Measurements from ENCODE around the gene TMPRSS9. TPM values are rescaled to one million over a fixed set of nuclear protein-coding genes. Genes with fewer than 3 reads are reported as not detected.

Gene TMPRSS9
- total RNA-seq, 4 donors from 2014 or later = not detected

GRCh38 chr19:2338751-2339643 lies 21.1 kb upstream of the TMPRSS9 start:
- no peak for TF ChIP-seq POLR2AphosphoS5 (IDR thresholded peaks at IDR 0.05)
- TF ChIP-seq EP300 (IDR thresholded peaks at IDR 0.05) = no peak
- TF ChIP-seq CTCF (IDR thresholded peaks at IDR 0.05) = no peak
- no peak for TF ChIP-seq POLR2A (IDR thresholded peaks at IDR 0.05)
- Histone ChIP-seq H3K4me3 (no peak overlapping the region), H3K36me3 (peaks cover 36% of the 10 kb centered on the region)

DNA sequence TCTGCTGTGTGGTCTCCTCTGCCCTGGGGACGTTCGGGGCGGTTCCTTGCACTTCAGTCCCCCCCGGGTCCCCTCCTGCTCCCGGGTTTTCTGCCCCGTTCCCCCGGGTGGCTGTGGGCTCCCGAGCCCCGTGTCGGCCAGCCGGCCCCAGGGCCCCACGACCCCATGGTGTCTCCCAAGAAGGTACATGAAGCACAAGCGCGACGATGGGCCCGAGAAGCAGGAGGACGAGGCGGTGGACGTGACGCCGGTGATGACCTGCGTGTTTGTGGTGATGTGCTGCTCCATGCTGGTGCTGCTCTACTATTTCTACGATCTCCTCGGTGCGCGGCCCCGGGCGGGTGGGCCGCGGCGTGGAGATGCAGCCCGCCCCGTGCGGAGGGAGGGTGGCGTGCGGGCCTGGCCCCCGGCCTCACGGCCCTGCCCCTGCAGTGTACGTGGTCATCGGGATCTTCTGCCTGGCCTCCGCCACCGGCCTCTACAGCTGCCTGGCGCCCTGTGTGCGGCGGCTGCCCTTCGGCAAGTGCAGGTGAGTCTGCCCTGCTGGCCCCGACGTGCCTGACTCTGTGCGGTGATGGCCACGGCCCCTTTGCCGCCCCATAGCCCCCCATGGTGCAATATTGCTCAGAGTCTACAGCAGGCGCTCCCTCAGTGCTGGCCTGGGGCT lies 20.3 kb upstream of the TMPRSS9 start:
- WGBS = 95% methylated on average over 24 of the region's 52 CpGs
- Histone ChIP-seq H3K36me3 (peaks cover 43% of the 10 kb centered on the region), H3K4me3 (no peak overlapping the region), H3K4me1 (peaks cover 13% of the 10 kb centered on the region), H3K27ac (no peak overlapping the region), H3K27me3 (no peaks in the 10 kb centered on the region), H3K9me3 (no peaks in the 10 kb centered on the region)
- no peak for DNase-seq (ENCODE audit: low spot score in 2 of 2)
- TF ChIP-seq POLR2AphosphoS5 (IDR thresholded peaks at IDR 0.05) (no peak), POLR2A (IDR thresholded peaks at IDR 0.05) (no peak), CTCF (IDR thresholded peaks at IDR 0.05) (no peak), EP300 (IDR thresholded peaks at IDR 0.05) (no peak)

More at GRCh38 chr19:2338751-2339643, 21.1 kb upstream of the TMPRSS9 start:
- H3K27ac ChIP-seq = no peak overlapping the region
- no peaks in the 10 kb centered on the region for H3K9me3 ChIP-seq
- DNase-seq (ENCODE audit: low spot score in 2 of 2) = no peak
- H3K4me1 ChIP-seq = peaks cover 14% of the 10 kb centered on the region
- H3K27me3 ChIP-seq = no peaks in the 10 kb centered on the region
- 91% methylated on average over 20 of the region's 54 CpGs for WGBS

- Histone ChIP-seq H3K36me3 (peaks cover 48% of the 10 kb centered on the region), H3K9me3 (no peaks in the 10 kb centered on the region), H3K27ac (no peak overlapping the region), H3K4me1 (peaks cover 16% of the 10 kb centered on the region), H3K27me3 (no peaks in the 10 kb centered on the region), H3K4me3 (no peak overlapping the region)
- no peak for TF ChIP-seq POLR2A (IDR thresholded peaks at IDR 0.05)
- TF ChIP-seq EP300 (IDR thresholded peaks at IDR 0.05) = no peak
- TF ChIP-seq POLR2AphosphoS5 (IDR thresholded peaks at IDR 0.05) = no peak
- no peak for TF ChIP-seq CTCF (IDR thresholded peaks at IDR 0.05)
- 90% methylated on average over 15 of the region's 38 CpGs for WGBS
- DNase-seq (ENCODE audit: low spot score in 2 of 2) = no peak
Measured at GRCh38 chr19:2340496-2341243, 19.4 kb upstream of the TMPRSS9 start.

DNA sequence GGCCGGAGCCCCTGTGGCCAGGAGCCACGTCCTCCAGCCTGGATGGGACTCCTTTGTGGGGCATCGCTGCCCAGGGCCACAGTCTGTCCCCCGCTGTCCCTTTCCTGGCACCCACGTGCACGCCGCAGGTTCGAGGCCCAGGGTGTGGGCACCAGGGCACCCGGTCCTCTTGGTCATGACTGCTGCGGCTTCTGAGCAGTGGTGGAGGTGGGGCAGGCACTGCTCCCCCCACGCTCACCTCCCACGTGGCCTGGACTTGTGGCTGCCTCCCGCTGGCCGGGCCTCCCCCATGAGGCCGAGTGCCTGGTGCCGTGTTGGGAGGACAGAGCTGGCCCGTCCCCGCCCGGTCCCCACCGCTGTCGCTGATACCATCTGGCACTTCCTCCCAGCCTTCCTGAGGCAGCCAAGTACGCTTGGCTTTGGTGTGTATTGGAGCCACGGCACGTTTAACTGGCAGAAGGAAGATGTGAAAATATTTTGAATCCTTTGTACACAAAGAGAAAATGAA lies 18.8 kb upstream of the TMPRSS9 start:
- Histone ChIP-seq H3K36me3 (peaks cover 50% of the 10 kb centered on the region), H3K4me3 (no peak overlapping the region), H3K27ac (no peak overlapping the region), H3K27me3 (no peaks in the 10 kb centered on the region), H3K9me3 (no peaks in the 10 kb centered on the region), H3K4me1 (peaks cover 16% of the 10 kb centered on the region)
- DNase-seq (ENCODE audit: low spot score in 2 of 2) = no peak
- WGBS = 45% methylated on average over 8 of the region's 24 CpGs
- TF ChIP-seq CTCF (IDR thresholded peaks at IDR 0.05) (no peak), POLR2A (IDR thresholded peaks at IDR 0.05) (no peak), EP300 (IDR thresholded peaks at IDR 0.05) (no peak), POLR2AphosphoS5 (IDR thresholded peaks at IDR 0.05) (no peak)
